ENCODE results near the gene EPHA8.

EPHA8 gene

GRCh38 chr1:22563671-22564602 lies 648 bp downstream of the EPHA8 start:
- in situ Hi-C loops (cut with MboI; ENCODE audit: low sequenced_read_pairs) = no loop called here

- in situ Hi-C loops (cut with MboI; ENCODE audit: low sequenced_read_pairs) = no loop called here
Measured at GRCh38 chr1:22566161-22566560, 2.9 kb downstream of the EPHA8 start.

GRCh38 chr1:22567197-22567596 lies 3.9 kb downstream of the EPHA8 start:
- in situ Hi-C loops (cut with MboI; ENCODE audit: low sequenced_read_pairs) = no loop called here

- in situ Hi-C loops (cut with MboI; ENCODE audit: low sequenced_read_pairs) = no loop called here
Measured at GRCh38 chr1:22567994-22568393, 4.7 kb downstream of the EPHA8 start.

GRCh38 chr1:22569269-22569668 lies 6.0 kb downstream of the EPHA8 start:
- in situ Hi-C loops (cut with MboI; ENCODE audit: low sequenced_read_pairs) = no loop called here

GRCh38 chr1:22570140-22570909 lies 7.0 kb downstream of the EPHA8 start:
- in situ Hi-C loops (cut with MboI; ENCODE audit: low sequenced_read_pairs) = no loop called here

GRCh38 chr1:22572818-22573217 lies 9.5 kb downstream of the EPHA8 start:
- in situ Hi-C loops (cut with MboI; ENCODE audit: low sequenced_read_pairs) = no loop called here

GRCh38 chr1:22573237-22573636 lies 9.9 kb downstream of the EPHA8 start:
- in situ Hi-C loops (cut with MboI; ENCODE audit: low sequenced_read_pairs) = no loop called here

- in situ Hi-C loops (cut with MboI; ENCODE audit: low sequenced_read_pairs) = no loop called here
Measured at GRCh38 chr1:22575532-22576149, 12.4 kb downstream of the EPHA8 start.

GRCh38 chr1:22576150-22576544 lies 12.9 kb downstream of the EPHA8 start:
- in situ Hi-C loops (cut with MboI; ENCODE audit: low sequenced_read_pairs) = no loop called here

- in situ Hi-C loops (cut with MboI; ENCODE audit: low sequenced_read_pairs) = no loop called here
Measured at GRCh38 chr1:22576617-22577016, 13.3 kb downstream of the EPHA8 start.

- in situ Hi-C loops (cut with MboI; ENCODE audit: low sequenced_read_pairs) = no loop called here
Measured at GRCh38 chr1:22578732-22579361, 15.6 kb downstream of the EPHA8 start.

- in situ Hi-C loops (cut with MboI; ENCODE audit: low sequenced_read_pairs) = no loop called here
Measured at GRCh38 chr1:22579541-22580155, 16.4 kb downstream of the EPHA8 start.

- in situ Hi-C loops (cut with MboI; ENCODE audit: low sequenced_read_pairs) = no loop called here
Measured at GRCh38 chr1:22582661-22583635, 19.7 kb downstream of the EPHA8 start.

- in situ Hi-C loops (cut with MboI; ENCODE audit: low sequenced_read_pairs) = no loop called here
Measured at GRCh38 chr1:22584001-22584562, 20.8 kb downstream of the EPHA8 start.

GRCh38 chr1:22584970-22585369 lies 21.7 kb downstream of the EPHA8 start:
- in situ Hi-C loops (cut with MboI; ENCODE audit: low sequenced_read_pairs) = no loop called here

GRCh38 chr1:22585471-22585870 lies 22.2 kb downstream of the EPHA8 start:
- in situ Hi-C loops (cut with MboI; ENCODE audit: low sequenced_read_pairs) = no loop called here

GRCh38 chr1:22586356-22587130 lies 23.3 kb downstream of the EPHA8 start:
- in situ Hi-C loops (cut with MboI; ENCODE audit: low sequenced_read_pairs) = no loop called here
